Measurements from ENCODE around the gene SYT8.

GRCh38 chr11:1851468-1852180, 16.8 kb downstream of the SYT8 start:
- TF ChIP-seq CTCF (IDR thresholded peaks at IDR 0.05) (no peak), FOXJ3 (CRISPR knock-in tag; IDR thresholded peaks at IDR 0.05) (no peak), FOXM1 (IDR thresholded peaks at IDR 0.05; ENCODE audit: low read depth) (no peak), USF2 (IDR thresholded peaks at IDR 0.05; ENCODE audit: borderline replicate concordance, low read depth, low read length) (no peak)
